Neuronal stem cell (in vitro differentiated cells): ENCODE data around the gene SLC1A1.

Experiments
- DNase-seq: peaks from one replicate; pipeline ENCODE4 v3.0.0-alpha.2; 2013; ENCODE audit warnings: low spot score
- H2AFZ ChIP-seq: one replicate; pipeline ENCODE4 v1.6.1; 2013; ENCODE audit warnings: mild to moderate bottlenecking, low read length, inconsistent platforms
- H2AK5ac ChIP-seq: 2 replicates; pipeline ENCODE4 v1.6.1; 2013; ENCODE audit warnings: low read depth, mild to moderate bottlenecking, inconsistent platforms, low read length, moderate library complexity, mixed read lengths
- H2BK120ac ChIP-seq: 2 replicates; pipeline ENCODE4 v1.6.1; 2013; ENCODE audit warnings: low read depth, mild to moderate bottlenecking, inconsistent platforms, low read length, moderate library complexity, mixed read lengths
- H2BK12ac ChIP-seq: one replicate; pipeline ENCODE4 v1.6.1; 2013; ENCODE audit warnings: low read length, inconsistent platforms
- H2BK15ac ChIP-seq: 2 replicates; pipeline ENCODE4 v1.6.1; 2013; ENCODE audit warnings: mild to moderate bottlenecking, low read length, inconsistent platforms, mixed read lengths
- H2BK5ac ChIP-seq: one replicate; pipeline ENCODE4 v1.6.1; 2013; ENCODE audit warnings: inconsistent platforms, mild to moderate bottlenecking, low read length, moderate library complexity
- H3K14ac ChIP-seq: one replicate; pipeline ENCODE4 v1.6.1; 2013; ENCODE audit warnings: low read length, inconsistent platforms
- H3K18ac ChIP-seq: 2 replicates; pipeline ENCODE4 v1.6.1; 2013; ENCODE audit warnings: low read length, inconsistent platforms
- H3K23ac ChIP-seq: 2 replicates; pipeline ENCODE4 v1.6.1; 2013; ENCODE audit warnings: low read depth, mild to moderate bottlenecking, mixed read lengths, low read length, inconsistent platforms; ENCODE audit not compliant: poor library complexity
- H3K27ac ChIP-seq: replicated peaks from 3 replicates; pipeline ENCODE4 v1.5.1; 2013; ENCODE audit warnings: low read length, inconsistent platforms
- H3K27me3 ChIP-seq, 3 experiments: 2 replicates each; pipeline ENCODE4 v1.6.1; 2013; ENCODE audit warnings: low read length in 3 of 3, mild to moderate bottlenecking in 2 of 3, inconsistent platforms in 1 of 3, low read depth in 1 of 3, mixed read lengths in 1 of 3, moderate library complexity in 1 of 3; ENCODE audit not compliant: control insufficient read depth in 3 of 3, insufficient read depth in 3 of 3
- H3K36me3 ChIP-seq, 2 donors: replicated peaks in 1 of 2; 2 replicates each; pipeline ENCODE4 v1.6.1; 2013; ENCODE audit warnings: low read length in 2 of 2; ENCODE audit not compliant: control insufficient read depth in 2 of 2, insufficient read depth in 2 of 2
- H3K4ac ChIP-seq: 2 replicates; pipeline ENCODE4 v1.6.1; 2013; ENCODE audit warnings: inconsistent platforms, mild to moderate bottlenecking, low read length, moderate library complexity
- H3K4me1 ChIP-seq, 2 donors: 1 replicate in 1 of 2; 2 replicates in 1 of 2; pipeline ENCODE4 v1.6.1; 2013; ENCODE audit warnings: low read length in 2 of 2, low read depth in 1 of 2; ENCODE audit not compliant: control insufficient read depth in 2 of 2, insufficient read depth in 1 of 2
- H3K4me2 ChIP-seq: one replicate; pipeline ENCODE4 v1.6.1; 2013; ENCODE audit warnings: mild to moderate bottlenecking, low read length, inconsistent platforms; ENCODE audit not compliant: insufficient read depth, poor library complexity, severe bottlenecking
- H3K4me3 ChIP-seq, 2 donors: 2 replicates each; pipeline ENCODE4 v1.5.1; 2013; ENCODE audit warnings: low read length in 2 of 2, mild to moderate bottlenecking in 2 of 2, inconsistent platforms in 1 of 2, moderate library complexity in 1 of 2
- H3K79me1 ChIP-seq: one replicate; pipeline ENCODE4 v1.6.1; 2013; ENCODE audit warnings: low read depth, mild to moderate bottlenecking, inconsistent platforms, low read length, moderate library complexity
- H3K9ac ChIP-seq: one replicate; pipeline ENCODE4 v1.6.1; 2013; ENCODE audit warnings: mild to moderate bottlenecking, low read depth, low read length, inconsistent platforms; ENCODE audit not compliant: poor library complexity
- H3K9me3 ChIP-seq, 2 donors: replicated peaks in 1 of 2; 2 replicates each; pipeline versions ENCODE3 to v1.6.1; 2013; ENCODE audit warnings: low read length in 2 of 2, mild to moderate bottlenecking in 2 of 2, inconsistent platforms in 1 of 2, low read depth in 1 of 2, mixed read lengths in 1 of 2, moderate library complexity in 1 of 2; ENCODE audit not compliant: control insufficient read depth in 2 of 2, insufficient read depth in 1 of 2
- H4K8ac ChIP-seq: one replicate; pipeline ENCODE4 v1.6.1; 2013; ENCODE audit warnings: low read depth, mild to moderate bottlenecking, inconsistent platforms, low read length, moderate library complexity
- H4K91ac ChIP-seq: one replicate; pipeline ENCODE4 v1.6.1; 2013; ENCODE audit warnings: low read length, low read depth, mild to moderate bottlenecking, inconsistent platforms; ENCODE audit not compliant: poor library complexity
- WGBS, 2 donors: extraction: QIAGEN DNeasy Blood & Tissue Kit; methylation state at CpG; one replicate each; pipeline ENCODE4 v1.1.7; 2013; ENCODE audit warnings: missing lambda C conversion rate in 2 of 2, mixed read lengths in 1 of 2; ENCODE audit not compliant: insufficient read length in 2 of 2, insufficient replicate concordance in 1 of 2; ENCODE audit errors: extremely low coverage in 2 of 2; 5-methylcytosine and 5-hydroxymethylcytosine counted together

SLC1A1 gene

DNA sequence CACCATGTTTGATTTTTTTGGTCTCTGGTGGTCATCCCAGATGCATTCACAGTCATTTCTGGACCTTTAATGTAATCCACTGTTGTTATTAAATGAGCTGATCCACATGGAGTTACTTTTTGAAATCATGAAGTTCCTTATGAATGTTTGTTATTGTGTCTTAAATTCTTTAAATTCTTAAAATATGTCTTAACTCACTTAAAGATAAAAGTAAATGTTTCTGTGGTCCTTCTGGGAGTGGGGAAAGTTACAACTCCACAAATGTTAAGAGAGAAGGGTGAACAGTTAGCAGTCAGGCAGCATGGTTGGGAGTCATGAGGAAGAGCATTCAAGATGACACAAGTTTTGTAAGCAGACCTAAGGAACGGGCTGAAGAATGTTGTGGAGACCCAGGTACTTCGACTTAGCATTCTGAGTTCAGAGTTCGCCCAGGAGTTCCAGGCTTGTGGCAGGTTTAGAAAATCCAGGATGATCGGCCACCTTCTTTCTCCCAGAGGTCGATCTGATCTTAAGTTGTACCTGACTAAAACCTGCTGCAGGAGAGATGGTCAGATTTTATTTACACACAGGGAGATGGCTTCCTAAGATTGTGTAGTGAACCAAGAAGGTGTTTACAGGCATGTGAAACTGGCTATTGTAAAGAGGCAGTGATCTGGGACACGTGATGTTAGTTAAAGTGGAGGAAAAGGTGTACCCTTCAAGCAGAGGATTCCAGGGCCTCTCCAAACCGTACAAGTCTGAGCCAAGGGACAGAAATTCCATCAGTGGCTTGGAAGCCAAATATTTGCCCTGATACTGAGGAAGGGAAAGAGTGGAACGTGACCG, 17.2 kb downstream of the SLC1A1 start:
- Histone ChIP-seq H3K4ac (no peak overlapping the region), H3K27me3 (no peaks in the 10 kb centered on the region), H3K9ac (no peak overlapping the region), H2AFZ (no peak overlapping the region), H3K4me1 (peaks cover 0 to 1% of the 10 kb centered on the region in 2 donors), H3K4me2 (no peak overlapping the region), H2BK12ac (no peak overlapping the region), H2BK15ac (no peak overlapping the region), H2BK120ac (no peak overlapping the region), H3K14ac (no peak overlapping the region), H4K8ac (no peak overlapping the region), H3K36me3 (no peaks in the 10 kb centered on the region), H3K23ac (no peak overlapping the region), H2AK5ac (no peak overlapping the region), H3K18ac (no peak overlapping the region), H3K4me3 (no peak overlapping the region), H4K91ac (no peak overlapping the region), H3K79me1 (no peaks in the 10 kb centered on the region), H3K27ac (no peak overlapping the region), H2BK5ac (no peak overlapping the region), H3K9me3 (peaks cover 0 to 2% of the 10 kb centered on the region in 2 donors)
- no CpG with 5 or more reads among the region's 9 CpGs for WGBS, 2 donors
- no peak for DNase-seq

DNA sequence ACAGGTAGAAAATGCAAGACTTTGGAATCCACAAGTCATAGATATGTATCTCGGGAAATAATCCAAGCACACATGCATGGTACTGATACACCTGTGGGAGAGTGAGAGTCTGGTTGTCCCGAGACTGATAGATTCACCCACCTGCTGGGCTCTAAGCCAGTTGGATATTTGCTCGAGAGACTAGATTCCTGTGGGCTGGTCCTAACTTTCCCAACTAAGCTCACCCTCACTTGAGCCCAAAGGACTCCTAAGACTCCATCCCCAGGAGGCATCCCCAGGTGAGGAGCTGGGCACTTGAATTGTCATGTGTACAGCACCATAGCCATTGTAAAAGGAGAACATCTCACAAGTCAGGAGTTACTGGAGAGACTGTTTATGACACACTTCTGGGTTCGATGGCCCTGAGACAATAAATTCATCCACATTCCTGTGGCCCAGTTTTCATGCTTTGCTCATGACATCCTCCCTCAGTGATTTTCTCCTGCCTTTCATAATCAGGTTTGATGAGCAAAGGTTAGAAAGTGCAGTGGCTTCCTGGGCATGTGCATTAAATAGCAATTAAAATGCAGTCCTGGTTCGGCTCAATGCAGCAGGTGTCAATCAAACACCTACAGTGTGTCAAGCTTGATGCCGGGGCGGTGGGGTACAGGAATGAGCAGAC, 18.1 kb downstream of the SLC1A1 start:
- Histone ChIP-seq H4K8ac (no peak overlapping the region), H3K4me1 (peaks cover 0 to 1% of the 10 kb centered on the region in 2 donors), H3K4me2 (no peak overlapping the region), H3K9me3 (peaks cover 0 to 2% of the 10 kb centered on the region in 2 donors), H4K91ac (no peak overlapping the region), H2AK5ac (no peak overlapping the region), H2BK12ac (no peak overlapping the region), H3K27me3 (no peaks in the 10 kb centered on the region), H3K4ac (no peak overlapping the region), H3K18ac (no peak overlapping the region), H2BK5ac (no peak overlapping the region), H2BK120ac (no peak overlapping the region), H3K27ac (no peak overlapping the region), H3K14ac (no peak overlapping the region), H3K23ac (no peak overlapping the region), H2AFZ (no peak overlapping the region), H3K9ac (no peak overlapping the region), H3K4me3 (no peak overlapping the region), H3K36me3 (no peaks in the 10 kb centered on the region), H2BK15ac (no peak overlapping the region), H3K79me1 (no peaks in the 10 kb centered on the region)
- no peak for DNase-seq
- WGBS, 2 donors = no CpG with 5 or more reads among the region's 7 CpGs

DNA sequence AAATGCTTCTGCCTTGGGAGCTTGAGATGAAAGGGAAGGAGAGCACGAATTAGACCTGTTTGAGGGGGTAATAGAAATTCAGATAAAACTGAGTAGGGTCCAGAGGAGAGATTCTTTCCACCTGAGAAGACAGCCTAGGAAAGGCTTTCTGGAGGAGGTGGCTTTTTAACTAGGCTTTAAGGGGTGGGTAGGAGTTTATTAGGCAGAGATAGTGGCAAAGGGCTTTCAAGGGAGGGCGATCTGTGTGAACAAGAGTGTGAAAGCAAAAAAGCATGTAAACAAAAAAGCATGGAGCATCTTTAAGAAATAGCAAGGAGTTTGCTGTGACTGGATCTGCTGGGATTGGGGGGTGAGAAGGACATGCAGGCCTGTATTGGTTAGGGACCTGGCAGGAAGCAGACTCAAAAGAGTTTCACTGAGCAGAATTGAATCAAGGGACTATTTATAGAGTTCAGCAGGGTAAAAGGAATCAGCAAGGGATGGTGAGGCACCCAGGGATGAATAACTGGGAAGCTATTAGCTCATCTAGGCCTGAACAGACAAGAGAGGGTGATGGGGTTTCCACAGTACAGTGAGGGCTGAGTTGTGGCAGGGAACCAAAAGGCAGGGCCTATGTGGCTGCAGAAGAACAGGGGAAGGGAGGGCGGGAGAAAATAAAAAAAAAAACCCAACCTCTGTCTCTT, 18.8 kb downstream of the SLC1A1 start:
- no peak overlapping the region for H2BK120ac ChIP-seq
- no peak overlapping the region for H3K14ac ChIP-seq
- H3K18ac ChIP-seq = no peak overlapping the region
- H3K79me1 ChIP-seq = no peaks in the 10 kb centered on the region
- peaks cover 0 to 1% of the 10 kb centered on the region in 2 donors for H3K4me1 ChIP-seq
- no peak overlapping the region for H2BK12ac ChIP-seq
- no peaks in the 10 kb centered on the region for H3K36me3 ChIP-seq
- no peak overlapping the region for H3K27ac ChIP-seq
- H4K8ac ChIP-seq = no peak overlapping the region
- H2AFZ ChIP-seq = no peak overlapping the region
- H4K91ac ChIP-seq = no peak overlapping the region
- no peak overlapping the region for H3K4me3 ChIP-seq
- WGBS, 2 donors = no CpG with 5 or more reads among the region's 3 CpGs
- no peak overlapping the region for H2AK5ac ChIP-seq
- H2BK5ac ChIP-seq = no peak overlapping the region
- H3K27me3 ChIP-seq = no peaks in the 10 kb centered on the region
- no peak for DNase-seq
- H3K23ac ChIP-seq = no peak overlapping the region
- H2BK15ac ChIP-seq = no peak overlapping the region
- H3K9ac ChIP-seq = no peak overlapping the region
- H3K4ac ChIP-seq = no peak overlapping the region
- peaks cover 0 to 2% of the 10 kb centered on the region in 2 donors for H3K9me3 ChIP-seq
- no peak overlapping the region for H3K4me2 ChIP-seq

DNA sequence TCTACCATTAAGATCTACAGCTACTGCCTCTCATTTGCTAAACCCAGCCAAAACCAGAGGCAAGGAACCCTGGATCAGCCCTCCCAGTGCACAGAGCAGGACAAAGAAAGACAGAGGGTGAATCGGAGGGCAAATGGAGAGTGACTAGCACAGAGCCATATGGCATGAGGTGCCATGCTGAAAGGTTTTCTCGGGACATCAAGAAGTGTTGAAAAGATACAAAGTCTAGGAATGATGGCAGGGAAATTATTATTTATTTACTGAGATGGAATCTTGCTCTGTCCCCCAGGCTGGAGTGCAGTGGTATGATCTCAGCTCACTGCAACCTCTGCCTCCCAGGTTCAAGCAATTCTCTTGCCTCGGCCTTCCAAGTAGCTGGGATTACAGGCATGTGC, 19.3 kb downstream of the SLC1A1 start:
- no peaks in the 10 kb centered on the region for H3K36me3 ChIP-seq
- peaks cover 0 to 1% of the 10 kb centered on the region in 2 donors for H3K4me1 ChIP-seq
- H2BK15ac ChIP-seq = no peak overlapping the region
- H2AK5ac ChIP-seq = no peak overlapping the region
- no peak overlapping the region for H4K8ac ChIP-seq
- H3K18ac ChIP-seq = no peak overlapping the region
- peaks cover 0 to 2% of the 10 kb centered on the region in 2 donors for H3K9me3 ChIP-seq
- no peak overlapping the region for H3K4ac ChIP-seq
- no peak overlapping the region for H2BK120ac ChIP-seq
- H3K79me1 ChIP-seq = no peaks in the 10 kb centered on the region
- H3K4me2 ChIP-seq = no peak overlapping the region
- no peaks in the 10 kb centered on the region for H3K27me3 ChIP-seq
- H2AFZ ChIP-seq = no peak overlapping the region
- H3K27ac ChIP-seq = no peak overlapping the region
- DNase-seq = no peak
- H2BK12ac ChIP-seq = no peak overlapping the region
- H3K4me3 ChIP-seq = no peak overlapping the region
- H4K91ac ChIP-seq = no peak overlapping the region
- no peak overlapping the region for H3K23ac ChIP-seq
- no CpG with 5 or more reads among the region's 3 CpGs for WGBS, 2 donors
- no peak overlapping the region for H3K14ac ChIP-seq
- no peak overlapping the region for H3K9ac ChIP-seq
- H2BK5ac ChIP-seq = no peak overlapping the region
